Activated effector memory CD4-positive, alpha-beta T cell treated with Interleukin-2 at 50 U/mL for 16 hours (primary cell): ENCODE data around the gene BRD4.

Experiments used
- DNase-seq: peaks from one replicate; pipeline ENCODE4 v3.0.0-alpha.2; 2020

The BRD4 gene

DNA sequence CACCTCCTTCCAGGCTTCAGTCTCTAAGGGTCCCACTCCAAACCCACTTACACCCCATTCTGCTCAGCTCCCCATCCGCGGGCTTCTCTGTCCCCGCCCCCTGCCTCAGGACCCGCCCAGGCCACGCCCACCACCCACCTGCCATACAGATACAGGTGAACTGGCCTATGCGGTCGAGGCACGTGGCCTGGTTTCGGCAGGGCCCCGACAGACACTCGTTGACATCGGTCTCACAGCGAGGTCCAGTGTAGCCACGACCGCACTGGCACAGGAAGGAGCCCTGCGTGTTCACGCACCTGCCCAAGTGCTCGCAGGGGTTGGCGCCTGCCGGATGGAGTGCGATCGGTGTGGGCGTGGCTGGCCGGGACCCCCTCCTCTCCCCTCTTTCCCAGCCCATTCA lies 143.5 kb downstream of the BRD4 start:
- DNase-seq, result no peak

DNA sequence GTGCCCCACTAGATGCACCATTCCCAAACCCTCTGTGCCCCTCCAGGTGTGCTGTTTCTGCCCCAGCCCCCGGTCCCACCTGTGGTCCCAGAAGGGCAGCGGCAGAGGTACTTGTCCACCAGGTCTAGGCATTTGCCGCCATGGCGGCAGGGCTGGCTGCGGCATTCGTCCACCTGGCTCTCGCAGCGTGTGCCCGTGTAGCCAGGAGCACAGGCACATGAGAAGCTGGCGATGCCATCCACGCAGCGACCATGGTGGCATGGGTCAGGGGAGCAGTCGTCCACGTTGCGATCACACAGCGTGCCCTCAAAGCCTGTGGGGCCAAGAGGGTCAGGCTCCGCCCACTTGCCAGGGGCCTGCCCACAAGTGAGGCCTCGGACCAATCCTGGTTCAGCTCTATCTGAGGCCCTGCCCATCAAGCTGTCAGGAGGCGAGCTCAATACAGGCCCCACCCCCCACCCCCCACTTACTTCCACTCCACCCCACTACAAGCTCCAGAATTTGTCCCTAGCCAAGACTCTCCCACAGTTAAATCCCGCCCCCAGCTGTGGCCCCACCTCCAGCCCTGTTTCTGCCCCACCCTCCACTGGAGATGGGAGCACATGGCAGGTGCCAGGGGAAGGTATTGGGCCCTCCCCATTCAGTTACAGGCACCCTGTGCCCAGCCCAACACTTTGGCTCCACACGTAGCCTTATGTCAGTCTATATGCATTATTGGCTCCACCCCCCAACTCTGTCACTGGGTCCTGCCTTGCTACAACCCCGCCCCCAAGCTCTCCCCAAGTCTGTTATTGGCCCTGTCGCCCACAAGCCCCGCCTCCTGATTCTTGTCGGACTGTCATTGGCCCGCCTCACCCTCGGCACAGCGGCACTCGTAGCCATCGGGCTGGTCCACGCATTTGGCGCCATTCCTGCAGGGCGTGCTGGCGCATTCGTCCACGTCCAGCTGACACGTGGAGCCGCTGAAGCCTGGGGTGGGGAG lies 145.0 kb downstream of the BRD4 start:
- no peak for DNase-seq
